H1 (cell line): ENCODE results near the gene EEIG2. TPM values are rescaled to one million over a fixed set of nuclear protein-coding genes. Genes with fewer than 3 reads are reported as not detected.

Experiments used
- CTCF ChIA-PET: fragments of 300-600 bp; sonication (Branson Sonifier 250); formaldehyde crosslinking; loops from one replicate; lab custom pipeline; 2021; ENCODE audit not compliant: partially characterized antibody; lab: Charles Lee
- POLR2A ChIA-PET: fragments of 300-600 bp; sonication (Branson Sonifier 250); formaldehyde crosslinking; loops from one replicate; lab custom pipeline; 2021; ENCODE audit warnings: inconsistent platforms; ENCODE audit not compliant: partially characterized antibody; lab: Charles Lee
- DNase-seq, 2 experiments: peaks; one replicate each; pipeline versions ENCODE4 v3.0.0 to v3.0.0-alpha.2; 2010 to 2022; ENCODE audit warnings: low spot score in 2 of 2, low read depth in 1 of 2, mixed read lengths in 1 of 2
- FAIRE-seq: peaks from 2 replicates; lab custom pipeline; 2011; peaks lifted over from hg19 to GRCh38; lab: Jason Lieb, UNC
- H2AFZ ChIP-seq: 2 replicates; pipeline ENCODE4 v1.8.1; 2012; ENCODE audit warnings: low read length, inconsistent platforms
- H2AK5ac ChIP-seq: 2 replicates; pipeline ENCODE4 v1.6.1; 2013; ENCODE audit warnings: low read depth, low read length
- H2BK120ac ChIP-seq: replicated peaks from 2 replicates; pipeline ENCODE3; 2013; ENCODE audit warnings: low read depth, low read length, inconsistent platforms
- H2BK12ac ChIP-seq: 2 replicates; pipeline ENCODE4 v1.6.1; 2013; ENCODE audit warnings: low read depth, low read length
- H2BK15ac ChIP-seq: 2 replicates; pipeline ENCODE4 v1.6.1; 2013; ENCODE audit warnings: low read length
- H2BK20ac ChIP-seq: 2 replicates; pipeline ENCODE4 v1.6.1; 2013; ENCODE audit warnings: low read length
- H2BK5ac ChIP-seq: 2 replicates; pipeline ENCODE4 v1.6.1; 2013; ENCODE audit warnings: low read depth, low read length
- H3K14ac ChIP-seq: 2 replicates; pipeline ENCODE4 v1.6.1; 2013; ENCODE audit warnings: inconsistent platforms; ENCODE audit not compliant: insufficient read length
- H3K18ac ChIP-seq: 2 replicates; pipeline ENCODE4 v1.6.1; 2013; ENCODE audit warnings: low read length; ENCODE audit errors: extremely low read depth
- H3K23ac ChIP-seq: 2 replicates; pipeline ENCODE4 v1.6.1; 2013; ENCODE audit warnings: inconsistent platforms; ENCODE audit not compliant: insufficient read length
- H3K23me2 ChIP-seq: 2 replicates; pipeline ENCODE4 v1.6.1; 2013; ENCODE audit warnings: low read depth, low read length
- H3K27ac ChIP-seq: 2 replicates; pipeline ENCODE4 v1.6.1; 2011; ENCODE audit warnings: low read depth, low read length, inconsistent platforms
- H3K27me3 ChIP-seq, 4 experiments: replicated peaks in 1 of 4; 1 replicate in 1 of 4; 2 replicates in 3 of 4; pipeline versions ENCODE4 v1.6.1 to v1.8.1; 2011 to 2013; ENCODE audit warnings: low read length in 3 of 4, mild to moderate bottlenecking in 3 of 4, inconsistent platforms in 2 of 4, mixed read lengths in 2 of 4, moderate library complexity in 1 of 4; ENCODE audit not compliant: control insufficient read depth in 3 of 4, insufficient read depth in 3 of 4; ENCODE audit errors: extremely low read depth in 1 of 4
- H3K36me3 ChIP-seq, 4 experiments: 2 replicates each; pipeline versions ENCODE4 v1.6.1 to v1.8.1; 2011 to 2013; ENCODE audit warnings: mild to moderate bottlenecking in 4 of 4, low read length in 3 of 4, moderate library complexity in 2 of 4, control low read depth in 1 of 4, inconsistent platforms in 1 of 4; ENCODE audit not compliant: insufficient read depth in 4 of 4, control insufficient read depth in 2 of 4
- H3K4ac ChIP-seq: replicated peaks from 2 replicates; pipeline ENCODE3; 2013; ENCODE audit warnings: low read length, low read depth, mixed read lengths, inconsistent platforms; ENCODE audit not compliant: insufficient read length
- H3K4me1 ChIP-seq, 4 experiments: replicated peaks in 1 of 4; 1 replicate in 1 of 4; 2 replicates in 3 of 4; pipeline versions ENCODE4 v1.6.1 to v1.8.1; 2011 to 2013; ENCODE audit warnings: low read length in 3 of 4, inconsistent platforms in 2 of 4, mixed read lengths in 1 of 4; ENCODE audit not compliant: insufficient read depth in 4 of 4, control insufficient read depth in 3 of 4
- H3K4me2 ChIP-seq, 2 experiments: 2 replicates each; pipeline versions ENCODE4 v1.6.1 to v1.8.1; 2011 to 2013; ENCODE audit warnings: low read depth in 2 of 2, low read length in 2 of 2, control low read depth in 1 of 2, inconsistent platforms in 1 of 2, mild to moderate bottlenecking in 1 of 2; ENCODE audit not compliant: insufficient read depth in 1 of 2
- H3K4me3 ChIP-seq, 4 experiments: fragments of 200-600, 300-600 bp in 1 of 4; sonication (generic), shearing (Covaris generic), sonication (Bioruptor Twin) in 1 of 4; 2 replicates each; pipeline versions ENCODE4 v1.5.1 to v1.8.1; 2011 to 2016; ENCODE audit warnings: low read length in 4 of 4, low read depth in 3 of 4, control low read depth in 2 of 4, inconsistent platforms in 2 of 4, mild to moderate bottlenecking in 2 of 4, mixed read lengths in 1 of 4, moderate library complexity in 1 of 4; ENCODE audit not compliant: insufficient read depth in 2 of 4; ENCODE audit errors: extremely low read depth in 1 of 4
- H3K56ac ChIP-seq: replicated peaks from 2 replicates; pipeline ENCODE3; 2013; ENCODE audit warnings: low read depth, mild to moderate bottlenecking, mixed read lengths, low read length, inconsistent platforms; ENCODE audit not compliant: insufficient read length
- H3K79me1 ChIP-seq: 2 replicates; pipeline ENCODE4 v1.6.1; 2013; ENCODE audit warnings: low read depth, low read length, control low read depth
- H3K79me2 ChIP-seq, 2 experiments: 2 replicates each; pipeline versions ENCODE4 v1.6.1 to v1.8.1; 2012 to 2013; ENCODE audit warnings: low read length in 2 of 2, mild to moderate bottlenecking in 2 of 2, inconsistent platforms in 1 of 2; ENCODE audit not compliant: insufficient read depth in 2 of 2, control insufficient read depth in 1 of 2
- H3K9ac ChIP-seq, 4 experiments: replicated peaks in 1 of 4; 1 replicate in 1 of 4; 2 replicates in 3 of 4; pipeline versions ENCODE4 v1.6.1 to v1.8.1; 2011 to 2013; ENCODE audit warnings: low read depth in 3 of 4, low read length in 3 of 4, control low read depth in 2 of 4, mild to moderate bottlenecking in 2 of 4, moderate library complexity in 2 of 4, inconsistent platforms in 1 of 4; ENCODE audit errors: extremely low read depth in 1 of 4
- H3K9me3 ChIP-seq, 2 experiments: 2 replicates each; pipeline versions ENCODE4 v1.6.1 to v1.8.1; 2012 to 2013; ENCODE audit warnings: mild to moderate bottlenecking in 2 of 2, moderate library complexity in 2 of 2, control low read depth in 1 of 2, inconsistent platforms in 1 of 2, low read depth in 1 of 2, low read length in 1 of 2, mixed read lengths in 1 of 2; ENCODE audit not compliant: insufficient read depth in 2 of 2
- H4K20me1 ChIP-seq, 2 experiments: replicated peaks in 1 of 2; 2 replicates each; pipeline versions ENCODE3 to v1.8.1; 2011 to 2013; ENCODE audit warnings: inconsistent platforms in 2 of 2, low read length in 2 of 2, mild to moderate bottlenecking in 1 of 2; ENCODE audit not compliant: insufficient read depth in 2 of 2, control insufficient read depth in 1 of 2
- H4K5ac ChIP-seq: 2 replicates; pipeline ENCODE4 v1.6.1; 2013; ENCODE audit warnings: low read length, low read depth, mixed read lengths, inconsistent platforms; ENCODE audit not compliant: insufficient read length
- H4K8ac ChIP-seq: 2 replicates; pipeline ENCODE4 v1.8.0; 2013; ENCODE audit warnings: mild to moderate bottlenecking, moderate library complexity, low read length, inconsistent platforms; ENCODE audit not compliant: insufficient read depth; ENCODE audit errors: extremely low read depth
- H4K91ac ChIP-seq: replicated peaks from 2 replicates; pipeline ENCODE3; 2013; ENCODE audit warnings: low read length, mixed read lengths, inconsistent platforms; ENCODE audit not compliant: insufficient read length
- BACH1 ChIP-seq: IDR thresholded peaks from 2 replicates; pipeline ENCODE4 v1.6.1; 2012; ENCODE audit warnings: low read length, improper control_type of control experiment
- FOSL1 ChIP-seq: IDR thresholded peaks from 2 replicates; pipeline ENCODE4 v1.6.1; 2011; ENCODE audit warnings: mild to moderate bottlenecking, low read depth, low read length, moderate library complexity; ENCODE audit not compliant: insufficient read depth
- GTF2F1 ChIP-seq: IDR thresholded peaks from 2 replicates; pipeline ENCODE4 v1.6.1; 2012; ENCODE audit warnings: low read depth, low read length, improper control_type of control experiment, borderline replicate concordance
- KDM4A ChIP-seq: IDR thresholded peaks from one replicate; pipeline ENCODE4 v1.7.1; 2012; ENCODE audit warnings: low read depth, mild to moderate bottlenecking, moderate library complexity, low read length, inconsistent platforms; ENCODE audit not compliant: severe bottlenecking
- PHF8 ChIP-seq: fragments of 200-600 bp; sonication (generic); conservative IDR thresholded peaks from 2 replicates; pipeline ENCODE4 v1.7.1; 2012; ENCODE audit warnings: low read depth, mild to moderate bottlenecking, inconsistent platforms, low read length, moderate library complexity
- SAP30 ChIP-seq: fragments of 300-600 bp; sonication (generic); IDR thresholded peaks from 2 replicates; pipeline ENCODE4 v1.7.1; 2012; ENCODE audit warnings: low read length, moderate library complexity, mild to moderate bottlenecking, inconsistent platforms; ENCODE audit not compliant: insufficient read depth, insufficient replicate concordance
- SIN3A ChIP-seq, 2 experiments: IDR thresholded peaks in 1 of 2; conservative IDR thresholded peaks in 1 of 2; 2 replicates each; pipeline ENCODE4 v1.6.1; 2011 to 2012; ENCODE audit warnings: low read length in 2 of 2, improper control_type of control experiment in 1 of 2, low read depth in 1 of 2, mild to moderate bottlenecking in 1 of 2
- SP1 ChIP-seq: IDR thresholded peaks from 2 replicates; pipeline ENCODE4 v1.6.1; 2011; ENCODE audit warnings: low read depth, low read length
- SP4 ChIP-seq: IDR thresholded peaks from 2 replicates; pipeline ENCODE4 v1.6.1; 2012; ENCODE audit warnings: low read length, inconsistent platforms
- TAF1 ChIP-seq: IDR thresholded peaks from 2 replicates; pipeline ENCODE4 v1.6.1; 2011; ENCODE audit warnings: mild to moderate bottlenecking, low read depth, low read length
- WGBS, 2 experiments: shearing (Covaris generic) in 1 of 2; methylation state at CpG; one replicate each; pipeline versions ENCODE4 v1.1.6 to v1.1.7; 2013 to 2015; ENCODE audit warnings: low lambda C conversion rate in 2 of 2, mixed read lengths in 2 of 2, inconsistent platforms in 1 of 2, low coverage in 1 of 2, missing lambda C conversion rate in 1 of 2; ENCODE audit not compliant: insufficient replicate concordance in 2 of 2, insufficient coverage in 1 of 2, insufficient read length in 1 of 2; ENCODE audit errors: extremely low coverage in 1 of 2, missing lambda C conversion rate in 1 of 2; 5-methylcytosine and 5-hydroxymethylcytosine counted together
- polyA plus RNA-seq, 7 experiments: library from polyadenylated mRNA; depleted of rRNA in 3 of 7; stranded (reverse) in 5 of 7; unstranded in 2 of 7; fragments of >200 nt in 5 of 7; fragments of 200-250 nt in 2 of 7; gene quantifications; 1 replicate in 5 of 7; 2 replicates in 1 of 7; 4 replicates in 1 of 7; pipeline versions ENCODE4 v1.2.1 to v1.2.3, GENCODE V29; 2011 to 2013; ENCODE audit warnings: missing spikeins in 2 of 7, mixed read lengths in 2 of 7
- total RNA-seq: library from RNA; stranded (reverse); fragmentation: NEBNext Ultra II Directional; extraction: Animal tissue kit (Norgen Biotek cat#: 25700); gene quantifications from 2 replicates; pipeline ENCODE4 v1.2.1, GENCODE V29; 2021
- TF ChIP-seq, protein P1 (sequence below): IDR thresholded peaks from 2 replicates; pipeline ENCODE4 v1.6.1; 2012; ENCODE audit warnings: inconsistent platforms

The EEIG2 gene
- total and polyA plus RNA-seq, 2 of the 8 experiments (the other 6 are each of a cell fraction or from before 2014, with no cell fraction given): 6.1 to 20.1 TPM

DNA sequence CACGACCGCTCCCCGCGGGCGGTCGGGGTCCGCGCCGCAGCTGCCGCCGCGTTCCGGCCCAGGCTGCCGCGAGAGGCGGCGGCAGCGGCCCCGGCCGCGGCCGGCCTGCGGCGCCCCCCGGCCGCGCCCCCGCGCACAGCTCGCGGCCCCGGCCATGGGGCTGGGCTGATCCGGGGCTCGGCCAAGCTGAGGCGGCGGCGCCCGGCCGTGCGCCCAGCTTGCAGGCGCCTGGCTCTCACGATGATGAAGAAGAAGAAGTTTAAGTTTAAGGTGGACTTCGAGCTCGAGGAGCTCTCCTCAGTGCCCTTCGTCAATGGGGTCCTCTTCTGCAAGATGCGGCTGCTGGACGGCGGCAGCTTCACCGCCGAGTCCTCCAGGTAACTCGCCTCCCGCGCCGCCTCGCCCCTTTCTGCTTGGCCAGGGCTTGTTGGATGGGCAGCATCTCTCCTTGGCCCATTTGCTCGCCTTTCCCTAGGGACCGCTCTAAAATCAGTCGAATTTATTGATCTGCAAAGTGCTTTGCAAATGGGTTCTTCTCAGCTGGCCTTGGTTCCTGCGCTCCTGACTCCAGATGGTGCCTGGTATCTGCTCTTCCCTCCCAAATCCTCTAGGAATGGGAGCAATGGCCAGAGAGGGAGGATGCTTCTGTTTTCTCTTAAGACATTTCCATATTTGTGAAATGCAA, 431 bp downstream of the EEIG2 start:
- Histone ChIP-seq H2AFZ (no peak overlapping the region), H3K4ac (no peak overlapping the region), H3K36me3 (no peaks in the 10 kb centered on the region), H3K14ac (no peak overlapping the region), H3K23ac (no peak overlapping the region), H3K79me2 (peaks cover 0 to 29% of the 10 kb centered on the region in 2 experiments; a peak in 3 of 4 replicates), H4K8ac (peak overlapping the region; percentile 69; the same call in 1 of the 2 replicates), H3K4me1 (peaks cover 0 to 11% (median 3%) of the 10 kb centered on the region in 4 experiments; a peak in 5 of 7 replicates), H2BK15ac (no peak overlapping the region), H3K4me2 (peak overlapping the region; percentile 63 to 84), H3K9ac (peak overlapping the region in 3 of 4 experiments; percentile 32 to 79 (median 34); a peak in 2 of 7 replicates), H3K79me1 (no peaks in the 10 kb centered on the region), H3K9me3 (no peaks in the 10 kb centered on the region), H4K91ac (no peak overlapping the region), H2BK120ac (no peak overlapping the region), H3K23me2 (peaks cover 7% of the 10 kb centered on the region; the same call in 1 of the 2 replicates), H3K4me3 (peak overlapping the region; percentile 39 to 78 (median 66)), H2BK12ac (no peak overlapping the region), H2BK5ac (peak overlapping the region; percentile 18; the same call in 1 of the 2 replicates), H2AK5ac (no peak overlapping the region), H4K5ac (no peak overlapping the region), H3K27ac (no peak overlapping the region), H4K20me1 (peaks cover 0 to 4% of the 10 kb centered on the region in 2 experiments), H2BK20ac (no peak overlapping the region), H3K27me3 (no peaks in the 10 kb centered on the region), H3K56ac (no peak overlapping the region), H3K18ac (0 out of 2 replicates have a peak overlapping the region, but pooled peaks have one; percentile 73)
- DNase-seq: peak in 1 of 2 experiments; percentile 74
- CTCF ChIA-PET: interaction anchor here (1.0 to 8.0 kb wide), 31 partner anchors 10 to 245 kb away, joined by 3 to 127 read pairs (median 6); partner anchors contain the start of gene PRPF38B
- POLR2A ChIA-PET: interaction anchor here (0.8 to 2.1 kb wide), 5 partner anchors 26 to 132 kb away, joined by 3 to 7 read pairs (median 5); partner anchors contain the start of gene PRPF38B
- no peak for FAIRE-seq
- 2% methylated on average over 26 of the region's 59 CpGs; no CpG with 5 or more reads in 1 of the 2 experiments for WGBS, 2 experiments
- TF ChIP-seq SIN3A (conservative IDR thresholded peaks at IDR 0.05 in 1 of 2, IDR thresholded peaks at IDR 0.05 in 1 of 2; ENCODE audit: low read depth in 1 of 2, low read length in 2 of 2) (0 out of 4 replicates have a peak, but pooled peaks of 1 of the 2 experiments have one; percentile 31), SP1 (no peak), GTF2F1 (no peak), SP4 (no peak), FOSL1 (no peak), PHF8 (no peak), BACH1 (no peak), SAP30 (no peak), TAF1 (no peak), KDM4A (peak; percentile 38)
- TF ChIP-seq, protein P1, sequence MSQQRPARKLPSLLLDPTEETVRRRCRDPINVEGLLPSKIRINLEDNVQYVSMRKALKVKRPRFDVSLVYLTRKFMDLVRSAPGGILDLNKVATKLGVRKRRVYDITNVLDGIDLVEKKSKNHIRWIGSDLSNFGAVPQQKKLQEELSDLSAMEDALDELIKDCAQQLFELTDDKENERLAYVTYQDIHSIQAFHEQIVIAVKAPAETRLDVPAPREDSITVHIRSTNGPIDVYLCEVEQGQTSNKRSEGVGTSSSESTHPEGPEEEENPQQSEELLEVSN: no peak
